OCI-M2 (cell line): ENCODE results near the gene VASH1.
"Not testable (repeated sequence)": the region's sequence is repeated elsewhere in the genome, so short reads cannot be mapped to it uniquely, and the experiment has no call there.

ENCODE experiments used
- DNase-seq: peaks from one replicate; lab custom pipeline; 2025; ENCODE audit not compliant: unreplicated experiment; lab: John Stamatoyannopoulos, UW

VASH1 gene

GRCh38 chr14:76761136-76761959, at the start of gene VASH1:
Gene VASH1 (plus strand): TSS chr14:76761468. CDS start chr14:76762822, 1,354 bp downstream.
- no peak for DNase-seq

- no peak for DNase-seq
Measured at GRCh38 chr14:76713121-76713520, 48.1 kb upstream of the VASH1 start.

GRCh38 chr14:76714470-76714869, 46.8 kb upstream of the VASH1 start:
- no peak for DNase-seq

- peak; percentile 93 for DNase-seq
Measured at GRCh38 chr14:76715101-76715500, 46.2 kb upstream of the VASH1 start.

GRCh38 chr14:76715511-76716081, 45.7 kb upstream of the VASH1 start:
- DNase-seq = no peak

- DNase-seq = no peak
Measured at GRCh38 chr14:76716285-76716684, 45.0 kb upstream of the VASH1 start.

GRCh38 chr14:76717508-76718290, 43.6 kb upstream of the VASH1 start:
- DNase-seq = no peak

- DNase-seq = no peak
Measured at GRCh38 chr14:76718306-76719040, 42.8 kb upstream of the VASH1 start.

GRCh38 chr14:76719666-76720065, 41.6 kb upstream of the VASH1 start:
- DNase-seq = no peak

GRCh38 chr14:76720382-76720813, 40.9 kb upstream of the VASH1 start:
- DNase-seq = no peak

GRCh38 chr14:76721506-76721905, 39.8 kb upstream of the VASH1 start:
- DNase-seq = not testable (repeated sequence)

GRCh38 chr14:76724651-76725550, 36.4 kb upstream of the VASH1 start:
- no peak for DNase-seq

GRCh38 chr14:76726551-76726970, 34.7 kb upstream of the VASH1 start:
- DNase-seq = no peak

- DNase-seq = no peak
Measured at GRCh38 chr14:76727384-76727783, 33.9 kb upstream of the VASH1 start.

GRCh38 chr14:76727901-76728300, 33.4 kb upstream of the VASH1 start:
- no peak for DNase-seq

GRCh38 chr14:76729258-76729657, 32.0 kb upstream of the VASH1 start:
- no peak for DNase-seq

- DNase-seq = no peak
Measured at GRCh38 chr14:76729953-76730505, 31.2 kb upstream of the VASH1 start.

GRCh38 chr14:76734501-76734900, 26.8 kb upstream of the VASH1 start:
- not testable (repeated sequence) for DNase-seq

GRCh38 chr14:76736514-76736913, 24.8 kb upstream of the VASH1 start:
- no peak for DNase-seq

- no peak for DNase-seq
Measured at GRCh38 chr14:76741074-76741473, 20.2 kb upstream of the VASH1 start.
